Testis (tissue), 3 donors: Measurements from ENCODE around the gene CIT. TPM values are rescaled to one million over a fixed set of nuclear protein-coding genes. Genes with fewer than 3 reads are reported as not detected.

ENCODE experiments used
- DNase-seq: peaks from one replicate; pipeline ENCODE4 v3.0.0-alpha.2; 2019
- H3K27ac ChIP-seq, 2 donors: fragments of 200-600 bp; sonication (generic); one replicate each; pipeline ENCODE4 v1.5.1; 2019
- H3K27me3 ChIP-seq: fragments of 200-600 bp; sonication (generic); one replicate; pipeline ENCODE4 v1.5.1; 2019
- H3K36me3 ChIP-seq: fragments of 200-600 bp; sonication (generic); one replicate; pipeline ENCODE4 v1.5.1; 2017; ENCODE audit warnings: low read depth; ENCODE audit errors: missing control alignments
- H3K4me1 ChIP-seq: fragments of 200-600 bp; sonication (generic); one replicate; pipeline ENCODE4 v1.5.1; 2019
- H3K4me3 ChIP-seq, 2 donors: fragments of 200-600 bp; sonication (generic); one replicate each; pipeline ENCODE4 v1.5.1; 2017 to 2019
- H3K9me3 ChIP-seq: fragments of 200-600 bp; sonication (generic); one replicate; pipeline ENCODE4 v1.5.1; 2017
- POLR2A ChIP-seq: fragments of 450-650 bp; IDR thresholded peaks from one replicate; pipeline ENCODE4 v1.6.1; 2017; ENCODE audit warnings: antibody characterized with exemption, mild to moderate bottlenecking, moderate library complexity
- WGBS, 2 donors: methylation state at CpG; one replicate each; pipeline ENCODE4 v1.1.5; 2018; 5-methylcytosine and 5-hydroxymethylcytosine counted together
- intact Hi-C: fragments of 100-400 bp; cut with DNase I; formaldehyde crosslinking; loops from one replicate; pipeline ENCODE4 v1.15.1; 2023; ENCODE audit warnings: low total_unique reads
- polyA plus RNA-seq: library from polyadenylated mRNA; stranded (reverse); fragments of 350-450 nt; fragmentation: Illumina TruSeq; extraction: RNeasy Lipid Tissue Mini Kit (QIAGEN cat#74804); gene quantifications from one replicate; pipeline ENCODE4 v1.2.3, GENCODE V29; 2014; ENCODE audit warnings: low read depth, low replicate concordance; ENCODE audit not compliant: insufficient read depth
- total RNA-seq, 2 donors: library from RNA; depleted of rRNA; stranded (reverse); fragments of >200 nt; gene quantifications; one replicate each; pipeline ENCODE4 v1.2.3, GENCODE V29; 2016
- TF ChIP-seq, protein P1 (sequence below), 3 experiments: fragments of 450-650 bp in 2 of 3; fragments of 200-600 bp in 1 of 3; sonication (generic) in 1 of 3; IDR thresholded peaks; one replicate each; pipeline ENCODE4 v1.5.1; 2016 to 2019; ENCODE audit warnings: antibody characterized with exemption in 3 of 3, mild to moderate bottlenecking in 2 of 3, moderate library complexity in 1 of 3

The CIT gene
- total and polyA plus RNA-seq, 3 donors from 2014 or later, result 14.6 to 30.0 (median 20.0) TPM

- DNase-seq, result no peak
- intact Hi-C loops, result no loop called here
- Histone ChIP-seq H3K27me3 (no peaks in the 10 kb centered on the region), H3K4me1 (no peaks in the 10 kb centered on the region), H3K4me3 (no peak overlapping the region), H3K36me3 (no peaks in the 10 kb centered on the region), H3K9me3 (no peaks in the 10 kb centered on the region), H3K27ac (no peak overlapping the region)
- 95 to 100% methylated on average over 1 of the region's 1 CpG for WGBS, 2 donors
- no peak for TF ChIP-seq POLR2A
- TF ChIP-seq, protein P1, sequence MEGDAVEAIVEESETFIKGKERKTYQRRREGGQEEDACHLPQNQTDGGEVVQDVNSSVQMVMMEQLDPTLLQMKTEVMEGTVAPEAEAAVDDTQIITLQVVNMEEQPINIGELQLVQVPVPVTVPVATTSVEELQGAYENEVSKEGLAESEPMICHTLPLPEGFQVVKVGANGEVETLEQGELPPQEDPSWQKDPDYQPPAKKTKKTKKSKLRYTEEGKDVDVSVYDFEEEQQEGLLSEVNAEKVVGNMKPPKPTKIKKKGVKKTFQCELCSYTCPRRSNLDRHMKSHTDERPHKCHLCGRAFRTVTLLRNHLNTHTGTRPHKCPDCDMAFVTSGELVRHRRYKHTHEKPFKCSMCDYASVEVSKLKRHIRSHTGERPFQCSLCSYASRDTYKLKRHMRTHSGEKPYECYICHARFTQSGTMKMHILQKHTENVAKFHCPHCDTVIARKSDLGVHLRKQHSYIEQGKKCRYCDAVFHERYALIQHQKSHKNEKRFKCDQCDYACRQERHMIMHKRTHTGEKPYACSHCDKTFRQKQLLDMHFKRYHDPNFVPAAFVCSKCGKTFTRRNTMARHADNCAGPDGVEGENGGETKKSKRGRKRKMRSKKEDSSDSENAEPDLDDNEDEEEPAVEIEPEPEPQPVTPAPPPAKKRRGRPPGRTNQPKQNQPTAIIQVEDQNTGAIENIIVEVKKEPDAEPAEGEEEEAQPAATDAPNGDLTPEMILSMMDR (IDR thresholded peaks at IDR 0.05), result no peak
Measured at GRCh38 chr12:119842380-119842779, 34.7 kb downstream of the CIT start.

DNA sequence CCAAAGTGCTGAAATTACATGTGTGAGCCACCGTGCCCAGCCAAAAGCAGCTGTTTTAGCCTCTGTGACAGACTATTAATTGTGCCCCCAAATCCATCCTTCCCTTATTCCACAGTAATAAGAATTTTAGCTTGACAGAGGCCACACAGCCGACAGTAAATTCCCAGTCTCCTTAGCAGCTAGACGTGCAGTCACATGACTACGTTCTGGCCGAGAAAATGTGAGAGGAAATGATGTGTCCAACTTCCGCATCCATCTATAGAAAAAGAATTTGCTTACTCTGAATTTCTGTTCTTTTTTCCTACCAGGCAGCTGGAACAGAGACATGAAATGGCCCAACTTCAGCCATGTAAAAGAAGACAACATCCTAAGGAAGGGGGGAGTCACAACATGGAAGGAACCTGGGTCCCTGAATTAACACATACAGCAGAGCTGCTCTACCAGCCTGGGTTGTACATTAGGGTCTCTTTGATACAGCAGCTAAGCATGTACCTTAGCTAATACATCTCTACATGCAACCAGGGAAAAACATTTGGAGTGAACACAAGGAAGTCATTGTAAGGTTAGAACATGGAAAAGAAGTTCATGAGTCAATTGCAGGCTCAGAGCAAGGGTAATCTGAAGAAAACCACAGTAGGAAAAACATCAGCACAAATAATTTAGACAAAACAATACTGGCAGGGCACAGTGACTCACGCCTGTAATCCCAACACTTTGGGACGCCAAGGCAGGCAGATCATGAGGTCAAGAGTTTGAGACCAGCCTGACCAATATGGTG is 35.5 kb downstream of the CIT start:
- H3K27me3 ChIP-seq, result no peaks in the 10 kb centered on the region
- no peaks in the 10 kb centered on the region for H3K36me3 ChIP-seq
- no peaks in the 10 kb centered on the region for H3K9me3 ChIP-seq
- 94 to 95% methylated on average over 8 of the region's 8 CpGs for WGBS, 2 donors
- H3K4me3 ChIP-seq, result no peak overlapping the region
- TF ChIP-seq POLR2A, result no peak
- TF ChIP-seq, protein P1 (IDR thresholded peaks at IDR 0.05), result no peak
- H3K27ac ChIP-seq, result no peak overlapping the region
- intact Hi-C loops, result no loop called here
- H3K4me1 ChIP-seq, result no peaks in the 10 kb centered on the region
- DNase-seq, result no peak

DNA sequence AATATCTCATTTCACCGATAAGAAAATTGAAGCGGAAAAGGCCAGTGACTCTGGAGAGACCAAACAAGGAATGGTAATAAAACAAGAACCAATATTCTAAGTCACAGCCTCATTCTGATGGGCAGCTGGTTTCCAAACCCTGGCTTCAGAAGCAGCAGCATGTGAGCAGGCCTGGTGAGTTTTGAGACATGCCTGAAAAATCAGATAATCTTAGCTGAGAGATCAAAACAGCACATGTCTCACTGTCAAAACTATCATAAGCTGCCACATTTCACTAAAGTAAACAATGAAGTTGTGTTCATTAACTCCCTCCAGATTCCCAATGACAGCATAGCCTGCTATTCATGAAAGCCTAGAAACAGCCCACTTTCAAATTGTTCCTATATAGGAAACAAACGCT is 36.5 kb downstream of the CIT start:
- Histone ChIP-seq H3K27ac (no peak overlapping the region), H3K36me3 (no peaks in the 10 kb centered on the region), H3K4me1 (no peaks in the 10 kb centered on the region), H3K4me3 (no peak overlapping the region), H3K9me3 (no peaks in the 10 kb centered on the region), H3K27me3 (no peaks in the 10 kb centered on the region)
- DNase-seq, result no peak
- intact Hi-C loops, result no loop called here
- 93 to 95% methylated on average over 3 of the region's 3 CpGs for WGBS, 2 donors
- TF ChIP-seq, protein P1 (IDR thresholded peaks at IDR 0.05), result no peak
- no peak for TF ChIP-seq POLR2A

DNA sequence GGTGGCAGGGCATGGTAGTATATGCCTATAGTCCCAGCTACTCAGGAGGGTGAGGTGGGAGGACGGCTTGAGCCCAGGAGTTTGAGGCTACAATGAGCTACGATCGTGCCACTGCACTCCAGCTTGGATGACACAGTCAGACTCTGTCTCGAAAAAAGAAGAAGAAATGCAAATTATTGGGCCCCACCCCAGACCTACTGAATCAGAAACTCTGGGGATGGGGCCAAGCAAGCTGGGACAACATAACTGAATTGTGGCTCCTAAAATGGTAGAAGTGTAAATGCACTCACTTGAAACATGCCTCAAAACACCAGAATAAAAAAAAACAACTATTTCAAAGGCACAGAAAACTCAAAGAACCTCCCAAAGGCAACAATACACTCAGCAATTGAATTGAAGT is 37.0 kb downstream of the CIT start:
- WGBS, 2 donors, result 91 to 94% methylated on average over 4 of the region's 4 CpGs
- H3K4me1 ChIP-seq, result no peaks in the 10 kb centered on the region
- TF ChIP-seq, protein P1 (IDR thresholded peaks at IDR 0.05), result no peak
- TF ChIP-seq POLR2A, result no peak
- no peak for DNase-seq
- no peaks in the 10 kb centered on the region for H3K9me3 ChIP-seq
- intact Hi-C loops, result no loop called here
- H3K27me3 ChIP-seq, result no peaks in the 10 kb centered on the region
- no peak overlapping the region for H3K27ac ChIP-seq
- H3K4me3 ChIP-seq, result no peak overlapping the region
- no peaks in the 10 kb centered on the region for H3K36me3 ChIP-seq
